Activated T-cell treated with anti-CD3 and anti-CD28 coated beads, Interleukin-2, amount 50 U/mL, for 72 hours (primary cell): Measurements from ENCODE around the gene PMM2. TPM values are rescaled to one million over a fixed set of nuclear protein-coding genes. Genes with fewer than 3 reads are reported as not detected.

Experiments
- ATAC-seq, 2 donors: fragments of 150-1000 bp; cut with Tn5 transposase; replicated peaks in 1 of 2; 2 replicates each; pipeline ENCODE4 v1.10.0; 2021; ENCODE audit warnings: moderate library complexity in 2 of 2, mild to moderate bottlenecking in 1 of 2
- DNase-seq, 2 donors: peaks; one replicate each; pipeline ENCODE4 v3.0.0; 2021 to 2022; ENCODE audit warnings: mixed read lengths in 1 of 2
- H3K27ac Mint-ChIP-seq: one replicate; pipeline ENCODE4 v1.8.0; 2022; ENCODE audit warnings: mild to moderate bottlenecking, moderate library complexity, mixed read lengths
- H3K27me3 Mint-ChIP-seq: one replicate; pipeline ENCODE4 v1.8.0; 2022; ENCODE audit warnings: low read depth, mixed read lengths
- H3K36me3 Mint-ChIP-seq, 2 donors: one replicate each; pipeline ENCODE4 v1.8.0; 2022; ENCODE audit warnings: mixed read lengths in 2 of 2, mild to moderate bottlenecking in 1 of 2; ENCODE audit not compliant: insufficient read depth in 2 of 2
- H3K4me1 Mint-ChIP-seq: one replicate; pipeline ENCODE4 v1.8.0; 2022; ENCODE audit warnings: low read depth, mixed read lengths
- H3K4me3 Mint-ChIP-seq, 2 donors: one replicate each; pipeline ENCODE4 v1.8.0; 2022; ENCODE audit warnings: mild to moderate bottlenecking in 2 of 2, mixed read lengths in 2 of 2, moderate library complexity in 2 of 2
- H3K9me3 Mint-ChIP-seq, 2 donors: one replicate each; pipeline ENCODE4 v1.8.0; 2022; ENCODE audit warnings: mixed read lengths in 2 of 2
- total RNA-seq, 2 donors: library from RNA; stranded (reverse); gene quantifications; one replicate each; pipeline ENCODE4 v1.2.3, GENCODE V29; 2022

PMM2 gene
- total RNA-seq, 2 donors from 2014 or later: 32.8 to 33.7 TPM

DNA sequence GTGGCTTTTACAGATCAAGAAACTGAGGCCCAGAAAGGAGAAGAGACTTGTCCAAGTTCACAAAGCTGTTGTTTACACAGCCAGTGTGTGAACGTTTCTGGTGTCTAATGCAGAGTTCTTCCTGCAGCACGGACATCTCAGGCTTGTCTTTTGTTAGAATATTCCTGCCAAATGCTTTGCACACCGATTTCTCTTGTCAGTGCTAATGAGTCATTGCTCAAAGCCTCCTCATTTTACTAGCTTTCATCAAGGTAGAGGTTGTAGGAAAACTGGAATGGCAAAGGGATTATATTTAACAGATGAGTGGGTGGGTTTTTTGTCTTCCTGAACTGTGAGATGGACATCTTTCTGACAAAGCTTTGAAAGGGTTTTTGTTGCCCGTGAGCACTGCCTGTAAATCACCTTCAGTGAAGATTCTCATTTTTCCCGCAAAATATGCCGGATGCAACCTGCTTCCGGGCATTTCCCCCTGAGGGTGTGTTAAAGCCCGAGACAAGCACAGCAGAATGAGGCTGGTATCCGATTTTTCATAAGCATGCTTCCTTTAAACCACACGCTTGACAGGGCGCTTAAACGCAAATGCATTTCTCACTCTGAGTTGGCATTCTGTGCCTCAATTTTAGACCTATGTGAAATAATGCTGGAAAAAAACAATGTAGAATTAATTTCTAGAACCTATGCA lies 14.7 kb downstream of the PMM2 start:
- Mint-ChIP-seq H3K27ac (no peak overlapping the region), H3K27me3 (no peaks in the 10 kb centered on the region), H3K4me1 (peaks cover 26% of the 10 kb centered on the region), H3K36me3 (peaks cover 17 to 41% of the 10 kb centered on the region in 2 donors), H3K4me3 (no peak overlapping the region), H3K9me3 (no peaks in the 10 kb centered on the region)
- DNase-seq (no peak), ATAC-seq (no peak)

DNA sequence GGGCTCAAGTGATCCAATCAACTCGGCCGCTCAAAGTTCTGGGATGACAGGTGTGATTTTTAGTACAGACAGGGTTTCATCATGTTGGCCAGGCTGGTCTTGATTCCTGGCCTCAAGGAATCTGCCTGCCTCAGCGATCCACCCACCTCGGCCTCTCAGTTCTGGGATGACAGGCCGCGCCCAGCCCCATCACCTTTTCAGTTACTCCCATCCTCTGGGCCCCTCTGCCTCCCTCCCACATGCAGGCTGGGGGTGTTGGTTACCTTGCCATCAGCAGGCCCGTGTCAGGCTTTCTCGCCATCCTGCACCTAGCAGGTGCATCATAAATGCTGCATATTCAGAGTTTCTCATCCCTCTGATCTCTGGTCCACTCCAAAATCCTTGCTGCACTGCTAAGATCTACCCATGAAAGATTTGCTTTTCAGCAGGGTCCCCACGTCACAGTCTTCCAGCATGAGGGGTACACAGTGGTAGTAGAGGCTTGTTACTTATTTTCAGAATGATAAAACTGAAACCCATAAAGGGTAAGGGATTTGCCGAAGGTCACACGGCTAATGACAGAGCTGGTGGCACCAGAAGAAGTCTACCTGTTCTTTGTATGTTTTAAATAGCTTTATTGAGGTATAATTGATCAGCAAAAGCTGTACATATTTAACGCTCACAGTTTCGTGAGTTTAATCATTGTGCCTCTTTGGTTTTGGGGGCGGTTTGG lies 16.6 kb downstream of the PMM2 start:
- H3K4me3 Mint-ChIP-seq: no peak overlapping the region
- no peaks in the 10 kb centered on the region for H3K9me3 Mint-ChIP-seq
- peaks cover 33% of the 10 kb centered on the region for H3K4me1 Mint-ChIP-seq
- peak overlapping the region; percentile 71 for H3K27ac Mint-ChIP-seq
- DNase-seq (peak in 1 of 2 donors; percentile 10), ATAC-seq (peak; percentile 54)
- H3K36me3 Mint-ChIP-seq: peaks cover 18 to 37% of the 10 kb centered on the region in 2 donors
- H3K27me3 Mint-ChIP-seq: no peaks in the 10 kb centered on the region

DNA sequence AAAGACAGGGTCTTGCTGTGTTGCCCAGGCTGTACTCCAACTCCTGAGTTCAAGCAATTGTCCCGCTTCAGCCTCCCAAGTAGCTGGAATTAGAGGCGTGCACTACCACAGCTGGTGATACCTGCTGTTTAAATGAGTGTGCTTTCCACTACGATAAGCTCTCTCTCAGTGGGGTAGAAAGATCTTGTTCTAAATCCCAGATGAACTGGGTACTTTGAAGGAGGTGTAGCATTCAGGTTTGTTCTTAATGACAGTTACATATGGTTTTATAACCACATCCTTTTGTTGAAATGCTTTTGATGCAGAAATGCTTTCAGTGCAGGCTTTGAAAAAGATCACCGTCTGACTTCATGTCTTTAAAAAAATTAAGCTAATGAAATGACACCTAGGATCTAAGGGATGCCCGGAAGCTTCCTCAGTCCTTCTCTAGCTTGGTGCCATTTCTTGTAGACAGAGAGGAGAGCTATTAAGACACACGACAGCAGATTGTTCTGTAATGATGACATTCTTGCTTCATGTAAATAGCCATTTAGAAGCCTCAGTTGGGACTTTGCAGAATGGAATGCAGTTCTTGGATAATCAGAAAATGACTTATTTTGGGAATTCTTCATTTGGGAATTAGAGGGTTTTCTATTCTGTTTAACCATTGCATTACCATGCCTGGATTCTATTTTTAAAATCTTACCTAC lies 19.5 kb downstream of the PMM2 start:
- DNase-seq (no peak), ATAC-seq (peak; percentile 25 to 66)
- Mint-ChIP-seq H3K36me3 (peaks cover 17 to 34% of the 10 kb centered on the region in 2 donors), H3K9me3 (no peaks in the 10 kb centered on the region), H3K4me1 (peaks cover 33% of the 10 kb centered on the region), H3K4me3 (no peak overlapping the region), H3K27ac (peak overlapping the region; percentile 94), H3K27me3 (no peaks in the 10 kb centered on the region)

GRCh38 chr16:8818504-8819270 lies 21.0 kb downstream of the PMM2 start:
- no peak overlapping the region for H3K27ac Mint-ChIP-seq
- no peaks in the 10 kb centered on the region for H3K9me3 Mint-ChIP-seq
- no peaks in the 10 kb centered on the region for H3K27me3 Mint-ChIP-seq
- H3K4me3 Mint-ChIP-seq: no peak overlapping the region
- peaks cover 14 to 33% of the 10 kb centered on the region in 2 donors for H3K36me3 Mint-ChIP-seq
- peaks cover 29% of the 10 kb centered on the region for H3K4me1 Mint-ChIP-seq
- DNase-seq: no peak
- ATAC-seq: no peak

GRCh38 chr16:8819411-8820034 lies 21.9 kb downstream of the PMM2 start:
- no peak overlapping the region for H3K4me3 Mint-ChIP-seq
- peaks cover 21% of the 10 kb centered on the region for H3K4me1 Mint-ChIP-seq
- no peaks in the 10 kb centered on the region for H3K9me3 Mint-ChIP-seq
- no peaks in the 10 kb centered on the region for H3K27me3 Mint-ChIP-seq
- ATAC-seq (no peak), DNase-seq (no peak)
- peak overlapping the region; percentile 84 for H3K27ac Mint-ChIP-seq
- peaks cover 14 to 29% of the 10 kb centered on the region in 2 donors for H3K36me3 Mint-ChIP-seq

DNA sequence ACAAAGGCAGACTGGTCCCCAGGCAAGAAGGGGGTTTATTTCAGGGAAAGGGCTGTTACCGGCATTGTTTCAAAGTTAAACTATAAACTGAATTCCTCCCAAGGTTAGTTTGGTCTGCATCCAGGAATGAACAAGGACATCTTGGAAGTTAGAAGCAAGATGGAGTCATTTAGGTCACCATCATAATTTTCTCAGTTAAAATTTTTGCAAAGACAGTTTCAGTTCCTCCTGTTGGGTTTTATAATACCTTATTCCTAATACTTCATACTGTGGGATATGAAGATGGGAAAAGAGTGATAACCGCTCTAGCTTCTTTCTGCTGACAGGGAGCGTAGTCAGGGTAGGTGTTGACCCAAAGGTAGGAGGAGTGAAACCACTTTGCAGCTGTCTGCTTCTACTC lies 24.8 kb downstream of the PMM2 start:
- Mint-ChIP-seq H3K36me3 (peaks cover 8 to 22% of the 10 kb centered on the region in 2 donors), H3K27ac (peak overlapping the region; percentile 86)

DNA sequence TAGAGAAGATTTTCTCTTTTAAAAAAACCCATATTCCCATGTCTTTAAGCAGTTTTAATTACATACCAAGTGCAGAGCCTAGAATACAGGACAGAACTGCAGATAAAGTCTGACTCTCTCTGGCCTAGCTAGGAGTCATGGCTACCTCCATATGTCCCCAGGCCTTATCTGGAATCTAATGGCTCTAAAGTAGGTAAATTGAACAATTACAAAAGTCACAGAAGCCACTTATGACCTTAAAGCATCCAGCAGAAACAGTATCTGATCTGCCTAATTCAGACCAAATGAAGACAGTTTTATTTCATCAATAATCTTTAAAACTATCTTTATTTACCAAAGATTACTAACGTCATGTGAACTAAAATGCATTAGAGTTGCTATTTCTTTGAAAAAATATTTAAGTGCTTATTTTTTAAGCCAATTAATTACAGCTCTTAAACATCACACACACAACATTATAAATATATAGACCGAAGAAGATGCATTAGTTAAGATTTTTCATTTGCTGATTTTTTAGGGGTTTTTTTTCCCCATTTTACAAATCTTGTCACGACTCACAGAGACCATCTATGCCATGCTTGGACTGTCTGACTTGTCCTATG lies 28.7 kb downstream of the PMM2 start:
- Mint-ChIP-seq H3K4me1 (peaks cover 13% of the 10 kb centered on the region), H3K4me3 (no peak overlapping the region), H3K27me3 (no peaks in the 10 kb centered on the region), H3K27ac (no peak overlapping the region), H3K36me3 (peaks cover 7 to 22% of the 10 kb centered on the region in 2 donors), H3K9me3 (no peaks in the 10 kb centered on the region)
- DNase-seq: no peak
- no peak for ATAC-seq

More for the DNA sequence above, 24.8 kb downstream of the PMM2 start:
- no peaks in the 10 kb centered on the region for H3K9me3 Mint-ChIP-seq
- no peak overlapping the region for H3K4me3 Mint-ChIP-seq
- no peaks in the 10 kb centered on the region for H3K27me3 Mint-ChIP-seq
- peaks cover 8% of the 10 kb centered on the region for H3K4me1 Mint-ChIP-seq
- DNase-seq (no peak), ATAC-seq (no peak)

- Mint-ChIP-seq H3K4me3 (no peak overlapping the region), H3K27me3 (no peaks in the 10 kb centered on the region), H3K4me1 (peaks cover 19% of the 10 kb centered on the region), H3K9me3 (no peaks in the 10 kb centered on the region), H3K27ac (no peak overlapping the region), H3K36me3 (peaks cover 4 to 16% of the 10 kb centered on the region in 2 donors)
- no peak for DNase-seq
- ATAC-seq: no peak
Observed at GRCh38 chr16:8828541-8829165, 31.0 kb downstream of the PMM2 start.

- H3K9me3 Mint-ChIP-seq: no peaks in the 10 kb centered on the region
- peaks cover 19% of the 10 kb centered on the region for H3K4me1 Mint-ChIP-seq
- DNase-seq (no peak), ATAC-seq (no peak)
- no peaks in the 10 kb centered on the region for H3K27me3 Mint-ChIP-seq
- peaks cover 4 to 11% of the 10 kb centered on the region in 2 donors for H3K36me3 Mint-ChIP-seq
- no peak overlapping the region for H3K27ac Mint-ChIP-seq
- H3K4me3 Mint-ChIP-seq: no peak overlapping the region
Observed at GRCh38 chr16:8831450-8831849, 33.8 kb downstream of the PMM2 start.

DNA sequence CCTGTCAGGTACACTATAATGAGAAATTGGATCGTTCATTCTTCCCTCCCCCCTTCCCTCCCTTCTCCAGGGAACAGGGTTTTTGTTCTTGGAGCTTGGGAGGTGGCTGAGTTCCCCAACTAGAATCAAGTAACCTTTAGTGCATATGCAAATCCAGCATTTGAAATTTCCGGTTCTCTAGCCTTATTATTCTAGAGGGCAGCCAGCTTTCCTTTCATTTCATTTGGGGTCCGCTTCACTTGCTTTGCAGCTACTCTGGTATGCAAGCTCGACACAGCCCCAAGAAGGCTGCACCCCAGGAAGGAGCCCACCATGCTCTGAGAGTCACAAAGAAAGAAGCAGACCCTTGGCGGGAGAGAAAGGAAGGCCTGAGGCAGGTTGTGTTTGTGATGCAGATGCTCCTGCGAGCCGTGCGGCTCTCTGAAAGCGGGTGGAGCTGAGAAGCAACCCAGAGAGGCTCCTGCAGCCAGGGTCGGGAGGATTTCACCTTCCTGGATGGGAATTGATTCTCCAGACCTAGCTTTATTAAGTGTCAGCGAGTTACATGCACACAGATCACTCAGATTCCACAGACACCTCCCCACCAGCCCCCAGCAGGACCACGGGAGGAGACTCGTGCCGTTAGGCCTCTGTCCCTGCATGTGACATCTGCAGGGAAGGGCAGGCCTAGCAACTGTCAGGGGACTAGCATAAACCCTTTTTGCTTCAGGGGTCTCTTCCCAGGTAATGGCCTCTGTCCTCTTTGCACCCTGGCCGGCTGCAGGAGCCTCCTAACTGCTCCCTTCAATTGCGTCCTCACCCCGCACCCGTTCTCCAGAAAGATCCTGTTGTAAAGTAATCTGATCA lies 34.5 kb downstream of the PMM2 start:
- no peak overlapping the region for H3K27ac Mint-ChIP-seq
- ATAC-seq (no peak), DNase-seq (no peak)
- no peaks in the 10 kb centered on the region for H3K9me3 Mint-ChIP-seq
- H3K4me3 Mint-ChIP-seq: no peak overlapping the region
- H3K4me1 Mint-ChIP-seq: peaks cover 19% of the 10 kb centered on the region
- peaks cover 4 to 9% of the 10 kb centered on the region in 2 donors for H3K36me3 Mint-ChIP-seq
- H3K27me3 Mint-ChIP-seq: no peaks in the 10 kb centered on the region

GRCh38 chr16:8832717-8833105 lies 35.1 kb downstream of the PMM2 start:
- no peak overlapping the region for H3K4me3 Mint-ChIP-seq
- H3K4me1 Mint-ChIP-seq: peaks cover 19% of the 10 kb centered on the region
- H3K27me3 Mint-ChIP-seq: no peaks in the 10 kb centered on the region
- H3K27ac Mint-ChIP-seq: no peak overlapping the region
- H3K9me3 Mint-ChIP-seq: no peaks in the 10 kb centered on the region
- no peak for DNase-seq
- no peak for ATAC-seq
- H3K36me3 Mint-ChIP-seq: peaks cover 4 to 9% of the 10 kb centered on the region in 2 donors
